BJ (cell line): ENCODE measurements around the gene UMODL1. TPM values are rescaled to one million over a fixed set of nuclear protein-coding genes. Genes with fewer than 3 reads are reported as not detected.

Experiments
- CTCF ChIA-PET: fragments of 350-600 bp; formaldehyde crosslinking; extraction: SDS; loops from one replicate; lab custom pipeline; 2021; ENCODE audit warnings: antibody characterized with exemption, inconsistent platforms; lab: Yijun Ruan, JAX
- POLR2A ChIA-PET: fragments of 300-600 bp; sonication (Branson Sonifier 250); formaldehyde crosslinking; extraction: SDS; loops from one replicate; lab custom pipeline; 2021; ENCODE audit warnings: antibody characterized with exemption; lab: Charles Lee
- DNase-seq: peaks from one replicate; pipeline ENCODE4 v3.0.0-alpha.2; 2011; ENCODE audit warnings: low read depth
- H3K27me3 ChIP-seq: 2 replicates; pipeline ENCODE4 v1.6.0; 2011; ENCODE audit warnings: low read length; ENCODE audit not compliant: control insufficient read depth, insufficient read depth
- H3K36me3 ChIP-seq: 2 replicates; pipeline ENCODE4 v1.5.1; 2011; ENCODE audit warnings: low read length; ENCODE audit not compliant: control insufficient read depth, insufficient read depth
- H3K4me3 ChIP-seq: 2 replicates; pipeline ENCODE4 v1.5.1; 2011; ENCODE audit warnings: low read depth, mild to moderate bottlenecking, control low read depth, low read length
- CTCF ChIP-seq: IDR thresholded peaks from 2 replicates; pipeline ENCODE4 v1.5.1; 2011; ENCODE audit warnings: low read depth, mild to moderate bottlenecking, control low read depth, inconsistent platforms, low read length, moderate library complexity; ENCODE audit not compliant: insufficient read depth
- polyA minus RNA-seq: library from RNA; depleted of rRNA, polyadenylated mRNA; stranded (reverse); fragments of >200 nt; gene quantifications from 2 replicates; pipeline ENCODE4 v1.2.3, GENCODE V29; 2011; rRNA and poly(A)+ RNA removed
- polyA plus RNA-seq: library from polyadenylated mRNA; depleted of rRNA; stranded (reverse); fragments of >200 nt; gene quantifications from 2 replicates; pipeline ENCODE4 v1.2.3, GENCODE V29; 2011; rRNA removed

UMODL1 gene, protein sequence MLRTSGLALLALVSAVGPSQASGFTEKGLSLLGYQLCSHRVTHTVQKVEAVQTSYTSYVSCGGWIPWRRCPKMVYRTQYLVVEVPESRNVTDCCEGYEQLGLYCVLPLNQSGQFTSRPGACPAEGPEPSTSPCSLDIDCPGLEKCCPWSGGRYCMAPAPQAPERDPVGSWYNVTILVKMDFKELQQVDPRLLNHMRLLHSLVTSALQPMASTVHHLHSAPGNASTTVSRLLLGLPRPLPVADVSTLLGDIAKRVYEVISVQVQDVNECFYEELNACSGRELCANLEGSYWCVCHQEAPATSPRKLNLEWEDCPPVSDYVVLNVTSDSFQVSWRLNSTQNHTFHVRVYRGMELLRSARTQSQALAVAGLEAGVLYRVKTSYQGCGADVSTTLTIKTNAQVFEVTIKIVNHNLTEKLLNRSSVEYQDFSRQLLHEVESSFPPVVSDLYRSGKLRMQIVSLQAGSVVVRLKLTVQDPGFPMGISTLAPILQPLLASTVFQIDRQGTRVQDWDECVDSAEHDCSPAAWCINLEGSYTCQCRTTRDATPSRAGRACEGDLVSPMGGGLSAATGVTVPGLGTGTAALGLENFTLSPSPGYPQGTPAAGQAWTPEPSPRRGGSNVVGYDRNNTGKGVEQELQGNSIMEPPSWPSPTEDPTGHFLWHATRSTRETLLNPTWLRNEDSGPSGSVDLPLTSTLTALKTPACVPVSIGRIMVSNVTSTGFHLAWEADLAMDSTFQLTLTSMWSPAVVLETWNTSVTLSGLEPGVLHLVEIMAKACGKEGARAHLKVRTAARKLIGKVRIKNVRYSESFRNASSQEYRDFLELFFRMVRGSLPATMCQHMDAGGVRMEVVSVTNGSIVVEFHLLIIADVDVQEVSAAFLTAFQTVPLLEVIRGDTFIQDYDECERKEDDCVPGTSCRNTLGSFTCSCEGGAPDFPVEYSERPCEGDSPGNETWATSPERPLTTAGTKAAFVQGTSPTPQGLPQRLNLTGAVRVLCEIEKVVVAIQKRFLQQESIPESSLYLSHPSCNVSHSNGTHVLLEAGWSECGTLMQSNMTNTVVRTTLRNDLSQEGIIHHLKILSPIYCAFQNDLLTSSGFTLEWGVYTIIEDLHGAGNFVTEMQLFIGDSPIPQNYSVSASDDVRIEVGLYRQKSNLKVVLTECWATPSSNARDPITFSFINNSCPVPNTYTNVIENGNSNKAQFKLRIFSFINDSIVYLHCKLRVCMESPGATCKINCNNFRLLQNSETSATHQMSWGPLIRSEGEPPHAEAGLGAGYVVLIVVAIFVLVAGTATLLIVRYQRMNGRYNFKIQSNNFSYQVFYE
- 0.04 TPM in 1 of 2 replicates, not detected in the other for polyA plus RNA-seq
- 0.09 TPM in 1 of 2 replicates, not detected in the other for polyA minus RNA-seq

GRCh38 chr21:42071146-42071737 is at the start of gene UMODL1:
Gene UMODL1, plus strand, starts transcription at chr21:42071317. Its CDS starts 0 bp downstream, at chr21:42071317.
- POLR2A ChIA-PET, result no interaction called here
- Histone ChIP-seq H3K27me3 (peaks cover 18% of the 10 kb centered on the region), H3K36me3 (no peaks in the 10 kb centered on the region), H3K4me3 (no peak within 1 kb of the TSS)
- DNase-seq, result no peak
- TF ChIP-seq CTCF, result no peak
- CTCF ChIA-PET, result interaction anchor here (0.6 kb wide), 1 partner anchor 382 kb away, joined by 3 read pairs; no protein-coding TSS in a partner anchor

DNA sequence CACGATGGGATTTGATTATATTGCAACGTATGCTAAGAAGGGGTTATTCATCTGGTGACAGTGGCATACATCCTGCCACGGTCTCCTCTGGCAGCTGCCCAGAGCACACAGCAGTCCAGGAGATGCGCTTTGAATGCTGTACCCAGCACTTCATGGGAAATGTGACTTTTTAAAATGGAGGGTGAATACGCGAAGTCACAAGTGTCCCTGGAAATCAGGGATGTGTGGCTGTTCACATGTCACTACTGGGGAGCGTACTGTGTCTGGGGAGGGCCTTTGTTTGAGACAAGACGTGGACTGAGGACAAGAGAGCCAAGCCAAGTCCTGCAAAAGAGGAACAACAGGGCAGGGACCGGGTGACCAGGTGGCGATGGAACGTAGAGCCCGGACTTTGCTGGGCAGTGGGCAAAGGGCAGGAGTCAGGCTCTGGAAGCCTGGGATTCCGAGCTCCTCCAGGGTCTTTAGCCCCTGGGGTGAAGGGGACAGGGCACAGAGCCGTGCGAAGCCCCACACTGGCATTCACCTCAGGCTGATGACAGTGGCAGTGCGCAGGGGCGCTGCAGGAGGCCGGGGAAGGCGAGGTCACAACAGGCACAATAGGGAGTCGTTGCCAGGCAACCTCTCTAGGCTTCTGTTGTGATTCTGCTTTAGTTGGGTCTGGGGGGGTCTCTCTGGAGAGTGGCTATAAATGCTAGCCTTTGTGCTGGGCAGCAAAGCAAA is 49.6 kb upstream of the UMODL1 start:
- Histone ChIP-seq H3K4me3 (no peak overlapping the region), H3K27me3 (no peaks in the 10 kb centered on the region; the same call in 1 of the 2 replicates), H3K36me3 (no peaks in the 10 kb centered on the region)
- ChIA-PET CTCF (no interaction called here), POLR2A (no interaction called here)
- no peak for TF ChIP-seq CTCF
- DNase-seq, result no peak

GRCh38 chr21:42022091-42022430 is 49.1 kb upstream of the UMODL1 start:
- ChIA-PET POLR2A (no interaction called here), CTCF (no interaction called here)
- H3K36me3 ChIP-seq, result no peaks in the 10 kb centered on the region
- no peak for TF ChIP-seq CTCF
- H3K4me3 ChIP-seq, result no peak overlapping the region
- no peak for DNase-seq
- no peaks in the 10 kb centered on the region; the same call in 1 of the 2 replicates for H3K27me3 ChIP-seq

DNA sequence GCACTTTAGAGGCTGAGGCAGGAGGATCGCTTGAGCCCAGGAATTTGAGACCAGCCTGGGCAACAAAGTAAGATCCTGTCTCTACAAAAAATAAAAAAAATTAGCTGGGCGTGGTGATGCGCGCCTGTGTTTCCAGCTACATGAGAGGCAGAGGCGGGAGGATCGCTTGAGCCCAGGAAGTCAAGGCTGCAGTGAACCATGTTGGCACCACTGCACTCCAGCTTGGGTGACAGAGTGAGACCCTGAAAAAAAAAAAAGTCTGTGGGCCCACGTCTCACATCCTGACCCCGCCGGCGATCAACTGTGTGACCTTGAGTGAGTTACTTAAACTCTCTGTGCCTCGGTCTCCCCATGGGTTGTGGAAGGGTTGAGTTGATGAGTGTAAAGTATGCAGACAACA is 48.2 kb upstream of the UMODL1 start:
- CTCF ChIA-PET, result no interaction called here
- POLR2A ChIA-PET, result no interaction called here
- H3K27me3 ChIP-seq, result no peaks in the 10 kb centered on the region; the same call in 1 of the 2 replicates
- TF ChIP-seq CTCF, result no peak
- H3K4me3 ChIP-seq, result no peak overlapping the region
- DNase-seq, result no peak
- no peaks in the 10 kb centered on the region for H3K36me3 ChIP-seq
